ELR (cell line): ENCODE measurements around the gene NCAPG2.

Experiments
- DNase-seq: peaks from one replicate; pipeline ENCODE4 v3.0.0-alpha.2; 2015; ENCODE audit warnings: low read depth

The NCAPG2 gene

GRCh38 chr7:158733220-158733519, 28.6 kb upstream of the NCAPG2 start:
- DNase-seq, result no peak

- no peak for DNase-seq
These were observed 28.1 kb upstream of the NCAPG2 start for GRCh38 chr7:158732494-158733219.

GRCh38 chr7:158731761-158732160, 27.2 kb upstream of the NCAPG2 start:
- no peak for DNase-seq

- DNase-seq, result no peak
These were observed 26.1 kb upstream of the NCAPG2 start for GRCh38 chr7:158730383-158731346.

GRCh38 chr7:158729646-158730382, 25.2 kb upstream of the NCAPG2 start:
- DNase-seq, result no peak

- DNase-seq, result no peak
These were observed 24.5 kb upstream of the NCAPG2 start for GRCh38 chr7:158728911-158729645.

GRCh38 chr7:158727690-158728089, 23.1 kb upstream of the NCAPG2 start:
- DNase-seq, result no peak

GRCh38 chr7:158726277-158726807, 21.7 kb upstream of the NCAPG2 start:
- no peak for DNase-seq

- no peak for DNase-seq
These were observed 20.8 kb upstream of the NCAPG2 start for GRCh38 chr7:158725506-158725800.

- DNase-seq, result no peak
These were observed 20.3 kb upstream of the NCAPG2 start for GRCh38 chr7:158724658-158725505.

- DNase-seq, result no peak
These were observed 19.2 kb upstream of the NCAPG2 start for GRCh38 chr7:158723714-158724385.

GRCh38 chr7:158723266-158723665, 18.7 kb upstream of the NCAPG2 start:
- no peak for DNase-seq

- no peak for DNase-seq
These were observed 18.1 kb upstream of the NCAPG2 start for GRCh38 chr7:158722574-158723237.

- no peak for DNase-seq
These were observed 15.5 kb upstream of the NCAPG2 start for GRCh38 chr7:158720112-158720511.

GRCh38 chr7:158716802-158717201, 12.2 kb upstream of the NCAPG2 start:
- no peak for DNase-seq

- DNase-seq, result peak; percentile 45
These were observed 6.1 kb upstream of the NCAPG2 start for GRCh38 chr7:158710651-158711102.

GRCh38 chr7:158707610-158708009, 3.0 kb upstream of the NCAPG2 start:
- DNase-seq, result no peak

GRCh38 chr7:158706710-158707590, 2.3 kb upstream of the NCAPG2 start:
- DNase-seq, result no peak

- no peak for DNase-seq
These were observed 1.7 kb upstream of the NCAPG2 start for GRCh38 chr7:158706273-158706704.
